GM19240 (cell line): ENCODE results near the gene CELF5.
"Not testable (repeated sequence)": the region's sequence is repeated elsewhere in the genome, so short reads cannot be mapped to it uniquely, and the experiment has no call there.

Experiments used
- DNase-seq: peaks from one replicate; pipeline ENCODE4 v3.0.0; 2011; ENCODE audit warnings: low spot score; ENCODE audit not compliant: insufficient read length

Gene CELF5

GRCh38 chr19:3320853-3321252 is 96.4 kb downstream of the CELF5 start:
- DNase-seq, result no peak

GRCh38 chr19:3321696-3322095 is 97.2 kb downstream of the CELF5 start:
- no peak for DNase-seq

- no peak for DNase-seq
Measured at GRCh38 chr19:3322199-3322978, 97.9 kb downstream of the CELF5 start.

GRCh38 chr19:3323026-3323425 is 98.6 kb downstream of the CELF5 start:
- DNase-seq, result no peak

GRCh38 chr19:3323658-3324057 is 99.2 kb downstream of the CELF5 start:
- no peak for DNase-seq

GRCh38 chr19:3324405-3324856 is 100.0 kb downstream of the CELF5 start:
- DNase-seq, result peak; percentile 57

GRCh38 chr19:3325451-3325850 is 101.0 kb downstream of the CELF5 start:
- no peak for DNase-seq

- DNase-seq, result no peak
Measured at GRCh38 chr19:3328743-3329142, 104.3 kb downstream of the CELF5 start.

GRCh38 chr19:3330047-3330446 is 105.6 kb downstream of the CELF5 start:
- no peak for DNase-seq

- not testable (repeated sequence) for DNase-seq
Measured at GRCh38 chr19:3332232-3332631, 107.8 kb downstream of the CELF5 start.

- DNase-seq, result no peak
Measured at GRCh38 chr19:3333020-3333583, 108.6 kb downstream of the CELF5 start.

GRCh38 chr19:3333662-3334061 is 109.2 kb downstream of the CELF5 start:
- DNase-seq, result no peak

GRCh38 chr19:3334749-3335430 is 110.4 kb downstream of the CELF5 start:
- DNase-seq, result not testable (repeated sequence)

- no peak for DNase-seq
Measured at GRCh38 chr19:3335431-3336350, 111.2 kb downstream of the CELF5 start.

- no peak for DNase-seq
Measured at GRCh38 chr19:3336351-3336679, 111.9 kb downstream of the CELF5 start.

- DNase-seq, result no peak
Measured at GRCh38 chr19:3336680-3337523, 112.4 kb downstream of the CELF5 start.

GRCh38 chr19:3338541-3339181 is 114.2 kb downstream of the CELF5 start:
- no peak for DNase-seq

- DNase-seq, result no peak
Measured at GRCh38 chr19:3340340-3340739, 115.9 kb downstream of the CELF5 start.

- DNase-seq, result no peak
Measured at GRCh38 chr19:3342246-3342645, 117.8 kb downstream of the CELF5 start.

GRCh38 chr19:3342962-3343361 is 118.5 kb downstream of the CELF5 start:
- not testable (repeated sequence) for DNase-seq
